Measurements from ENCODE around the gene DACT1. TPM values are rescaled to one million over a fixed set of nuclear protein-coding genes. Genes with fewer than 3 reads are reported as not detected.

The DACT1 gene
- total RNA-seq, 2 donors from 2014 or later, result 0.91 to 1.8 TPM

- Mint-ChIP-seq H3K27ac (no peak overlapping the region), H3K4me1 (peaks cover 11% of the 10 kb centered on the region), H3K36me3 (ENCODE audit: low read depth) (peaks cover 9% of the 10 kb centered on the region), H3K4me3 (peak overlapping the region; percentile 83), H3K27me3 (peaks cover 62% of the 10 kb centered on the region)
- DNase-seq, result no peak
- H3K9me3 ChIP-seq (ENCODE audit: control insufficient read depth, low read length, poor library complexity, severe bottlenecking), result no peaks in the 10 kb centered on the region
- ATAC-seq, result no peak
Observed at GRCh38 chr14:58639842-58640484, 2.2 kb downstream of the DACT1 start.

DNA sequence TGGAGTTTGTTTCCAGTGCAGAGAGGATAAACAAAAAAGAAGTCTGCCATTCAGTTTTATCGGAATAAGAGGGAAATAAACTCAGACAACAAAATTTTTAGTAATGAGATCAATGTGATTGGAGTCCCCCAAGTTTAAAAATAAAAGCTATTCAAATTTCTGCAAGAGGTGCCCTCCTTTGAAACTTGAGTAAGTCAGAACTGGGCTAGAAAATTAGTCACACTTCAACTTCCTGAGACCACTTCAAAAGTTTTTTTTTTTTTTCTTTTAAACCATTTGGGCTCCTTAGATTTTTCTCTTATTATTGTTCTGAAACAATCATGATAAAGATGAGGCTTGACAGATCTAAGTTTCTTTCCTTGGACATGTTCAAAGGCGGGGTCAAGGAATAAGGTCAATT is 3.2 kb downstream of the DACT1 start:
- H3K36me3 Mint-ChIP-seq (ENCODE audit: low read depth), result peaks cover 9% of the 10 kb centered on the region
- no peak overlapping the region for H3K27ac Mint-ChIP-seq
- no peak overlapping the region for H3K4me3 Mint-ChIP-seq
- H3K9me3 ChIP-seq (ENCODE audit: control insufficient read depth, low read length, poor library complexity, severe bottlenecking), result no peaks in the 10 kb centered on the region
- no peak for DNase-seq
- H3K27me3 Mint-ChIP-seq, result peaks cover 56% of the 10 kb centered on the region
- H3K4me1 Mint-ChIP-seq, result peaks cover 9% of the 10 kb centered on the region
- no peak for ATAC-seq

- H3K4me1 Mint-ChIP-seq, result peaks cover 9% of the 10 kb centered on the region
Observed at GRCh38 chr14:58641509-58641908, 3.7 kb downstream of the DACT1 start.

GRCh38 chr14:58643366-58643765 is 5.6 kb downstream of the DACT1 start:
- no peaks in the 10 kb centered on the region for H3K9me3 ChIP-seq (ENCODE audit: control insufficient read depth, low read length, poor library complexity, severe bottlenecking)
- Mint-ChIP-seq H3K4me1 (peaks cover 4% of the 10 kb centered on the region), H3K27ac (no peak overlapping the region), H3K27me3 (peaks cover 43% of the 10 kb centered on the region), H3K36me3 (ENCODE audit: low read depth) (peaks cover 2% of the 10 kb centered on the region), H3K4me3 (no peak overlapping the region)
- no peak for DNase-seq
- ATAC-seq, result no peak

More at GRCh38 chr14:58641509-58641908, 3.7 kb downstream of the DACT1 start:
- ATAC-seq (no peak), DNase-seq (no peak)
- Mint-ChIP-seq H3K27me3 (peaks cover 50% of the 10 kb centered on the region), H3K27ac (no peak overlapping the region), H3K36me3 (ENCODE audit: low read depth) (peaks cover 6% of the 10 kb centered on the region), H3K4me3 (no peak overlapping the region)
- no peaks in the 10 kb centered on the region for H3K9me3 ChIP-seq (ENCODE audit: control insufficient read depth, low read length, poor library complexity, severe bottlenecking)

- Mint-ChIP-seq H3K4me1 (no peaks in the 10 kb centered on the region), H3K36me3 (ENCODE audit: low read depth) (peaks cover 2% of the 10 kb centered on the region), H3K27ac (no peak overlapping the region), H3K27me3 (peaks cover 22% of the 10 kb centered on the region), H3K4me3 (no peak overlapping the region)
- H3K9me3 ChIP-seq (ENCODE audit: control insufficient read depth, low read length, poor library complexity, severe bottlenecking), result no peaks in the 10 kb centered on the region
- DNase-seq (no peak), ATAC-seq (no peak)
Observed at GRCh38 chr14:58645641-58646040, 7.9 kb downstream of the DACT1 start.

DNA sequence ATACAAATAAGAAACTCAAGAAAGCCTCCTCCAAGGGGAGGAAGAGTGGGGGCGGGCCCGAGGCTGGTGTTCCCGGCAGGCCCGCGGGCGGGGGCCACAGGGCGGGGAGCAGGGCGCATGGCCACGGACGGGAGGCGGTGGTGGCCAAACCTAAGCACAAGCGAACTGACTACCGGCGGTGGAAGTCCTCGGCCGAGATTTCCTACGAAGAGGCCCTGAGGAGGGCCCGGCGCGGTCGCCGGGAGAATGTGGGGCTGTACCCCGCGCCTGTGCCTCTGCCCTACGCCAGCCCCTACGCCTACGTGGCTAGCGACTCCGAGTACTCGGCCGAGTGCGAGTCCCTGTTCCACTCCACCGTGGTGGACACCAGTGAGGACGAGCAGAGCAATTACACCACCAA is 8.7 kb downstream of the DACT1 start:
- H3K9me3 ChIP-seq (ENCODE audit: control insufficient read depth, low read length, poor library complexity, severe bottlenecking), result no peaks in the 10 kb centered on the region
- Mint-ChIP-seq H3K4me3 (no peak overlapping the region), H3K36me3 (ENCODE audit: low read depth) (peaks cover 2% of the 10 kb centered on the region), H3K4me1 (no peaks in the 10 kb centered on the region), H3K27ac (no peak overlapping the region), H3K27me3 (peaks cover 17% of the 10 kb centered on the region)
- no peak for ATAC-seq
- no peak for DNase-seq

- Mint-ChIP-seq H3K27me3 (peaks cover 12% of the 10 kb centered on the region), H3K27ac (no peak overlapping the region), H3K4me1 (no peaks in the 10 kb centered on the region), H3K4me3 (no peak overlapping the region), H3K36me3 (ENCODE audit: low read depth) (peaks cover 2% of the 10 kb centered on the region)
- ATAC-seq (no peak), DNase-seq (no peak)
- H3K9me3 ChIP-seq (ENCODE audit: control insufficient read depth, low read length, poor library complexity, severe bottlenecking), result no peaks in the 10 kb centered on the region
Observed at GRCh38 chr14:58647777-58648176, 10.0 kb downstream of the DACT1 start.

DNA sequence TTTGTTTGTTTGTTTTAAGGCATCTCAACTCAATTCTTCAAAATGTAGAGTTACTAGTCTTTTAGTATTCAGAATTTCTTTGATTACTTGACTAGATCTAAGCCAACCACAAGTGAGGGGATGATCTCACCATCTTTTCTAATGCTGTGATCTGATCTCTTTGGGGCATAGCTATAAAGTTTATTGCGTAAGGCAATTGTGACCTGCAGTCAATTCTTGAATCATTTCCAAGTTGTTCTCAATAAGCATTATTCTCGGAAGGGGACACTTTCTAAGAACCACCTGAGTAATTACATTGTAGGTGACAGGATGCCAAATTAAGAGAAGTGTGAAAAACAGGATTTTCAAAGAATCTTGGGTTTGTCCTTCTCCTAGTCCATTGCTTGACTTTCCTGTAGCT is 13.1 kb downstream of the DACT1 start:
- ATAC-seq (no peak), DNase-seq (no peak)
- H3K4me3 Mint-ChIP-seq, result no peak overlapping the region
- H3K27me3 Mint-ChIP-seq, result peaks cover 21% of the 10 kb centered on the region
- no peaks in the 10 kb centered on the region for H3K9me3 ChIP-seq (ENCODE audit: control insufficient read depth, low read length, poor library complexity, severe bottlenecking)
- H3K36me3 Mint-ChIP-seq (ENCODE audit: low read depth), result no peaks in the 10 kb centered on the region
- no peak overlapping the region for H3K27ac Mint-ChIP-seq
- no peaks in the 10 kb centered on the region for H3K4me1 Mint-ChIP-seq

GRCh38 chr14:58656671-58657411 is 19.1 kb downstream of the DACT1 start:
- ATAC-seq (no peak), DNase-seq (no peak)
- no peak overlapping the region for H3K27ac Mint-ChIP-seq
- no peaks in the 10 kb centered on the region for H3K4me1 Mint-ChIP-seq
- peaks cover 22% of the 10 kb centered on the region for H3K27me3 Mint-ChIP-seq
- no peak overlapping the region for H3K4me3 Mint-ChIP-seq
- no peaks in the 10 kb centered on the region for H3K9me3 ChIP-seq (ENCODE audit: control insufficient read depth, low read length, poor library complexity, severe bottlenecking)
- no peaks in the 10 kb centered on the region for H3K36me3 Mint-ChIP-seq (ENCODE audit: low read depth)

GRCh38 chr14:58659061-58659460 is 21.3 kb downstream of the DACT1 start:
- Mint-ChIP-seq H3K4me1 (peaks cover 5% of the 10 kb centered on the region), H3K27ac (no peak overlapping the region), H3K36me3 (ENCODE audit: low read depth) (no peaks in the 10 kb centered on the region), H3K27me3 (peaks cover 23% of the 10 kb centered on the region), H3K4me3 (no peak overlapping the region)
- ATAC-seq (no peak), DNase-seq (no peak)
- no peaks in the 10 kb centered on the region for H3K9me3 ChIP-seq (ENCODE audit: control insufficient read depth, low read length, poor library complexity, severe bottlenecking)

- Mint-ChIP-seq H3K36me3 (ENCODE audit: low read depth) (no peaks in the 10 kb centered on the region), H3K4me3 (no peak overlapping the region), H3K27me3 (peaks cover 19% of the 10 kb centered on the region), H3K27ac (no peak overlapping the region), H3K4me1 (peaks cover 5% of the 10 kb centered on the region)
- ATAC-seq (no peak), DNase-seq (no peak)
- no peaks in the 10 kb centered on the region for H3K9me3 ChIP-seq (ENCODE audit: control insufficient read depth, low read length, poor library complexity, severe bottlenecking)
Observed at GRCh38 chr14:58659846-58660245, 22.1 kb downstream of the DACT1 start.

- DNase-seq (no peak), ATAC-seq (no peak)
- Mint-ChIP-seq H3K4me3 (no peak overlapping the region), H3K27me3 (peaks cover 23% of the 10 kb centered on the region), H3K4me1 (peaks cover 5% of the 10 kb centered on the region), H3K36me3 (ENCODE audit: low read depth) (no peaks in the 10 kb centered on the region), H3K27ac (no peak overlapping the region)
- no peaks in the 10 kb centered on the region for H3K9me3 ChIP-seq (ENCODE audit: control insufficient read depth, low read length, poor library complexity, severe bottlenecking)
Observed at GRCh38 chr14:58660407-58660806, 22.6 kb downstream of the DACT1 start.

DNA sequence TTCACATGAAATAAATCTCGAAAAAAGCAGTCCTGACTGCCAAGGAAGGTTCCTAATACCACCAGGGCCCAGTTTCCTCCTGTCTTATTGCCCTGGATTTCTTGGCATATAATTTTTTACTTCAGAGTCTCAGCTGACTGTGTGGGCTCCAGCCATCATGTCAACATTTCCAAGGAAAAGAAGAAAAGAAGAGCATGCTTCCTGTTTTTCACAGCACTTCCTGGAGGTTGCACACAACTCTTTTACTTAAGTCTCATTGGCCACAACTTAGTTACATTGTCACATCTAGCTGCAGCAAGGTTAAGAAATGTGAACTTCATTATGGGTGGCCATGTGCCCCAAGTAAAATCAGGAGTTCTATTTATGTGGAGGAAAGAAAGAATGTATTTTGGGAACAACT is 24.3 kb downstream of the DACT1 start:
- DNase-seq (no peak), ATAC-seq (no peak)
- peaks cover 23% of the 10 kb centered on the region for H3K27me3 Mint-ChIP-seq
- no peaks in the 10 kb centered on the region for H3K9me3 ChIP-seq (ENCODE audit: control insufficient read depth, low read length, poor library complexity, severe bottlenecking)
- no peaks in the 10 kb centered on the region for H3K36me3 Mint-ChIP-seq (ENCODE audit: low read depth)
- no peak overlapping the region for H3K4me3 Mint-ChIP-seq
- peak overlapping the region; percentile 51 for H3K27ac Mint-ChIP-seq
- peaks cover 5% of the 10 kb centered on the region for H3K4me1 Mint-ChIP-seq

DNA sequence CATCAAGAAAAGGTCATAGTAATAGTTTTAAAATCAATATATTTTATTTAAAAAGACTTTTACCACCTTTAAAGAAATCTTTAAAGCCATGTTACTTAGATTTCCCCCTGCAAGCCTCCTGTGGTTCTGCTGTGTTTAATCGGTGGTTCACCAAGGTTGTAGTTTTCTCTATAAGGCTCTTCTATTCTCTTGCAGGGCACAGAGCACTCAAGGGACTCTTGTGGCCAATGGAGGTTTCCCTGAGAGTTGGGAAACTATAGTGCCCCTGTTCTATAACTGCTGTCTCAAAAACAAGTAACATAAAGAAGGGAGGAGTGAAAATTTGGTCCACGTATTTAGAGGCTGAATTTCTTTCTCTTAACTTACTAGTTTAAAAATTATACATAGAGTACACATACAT is 25.0 kb downstream of the DACT1 start:
- H3K4me1 Mint-ChIP-seq, result peaks cover 5% of the 10 kb centered on the region
- ATAC-seq (no peak), DNase-seq (no peak)
- no peaks in the 10 kb centered on the region for H3K36me3 Mint-ChIP-seq (ENCODE audit: low read depth)
- H3K27me3 Mint-ChIP-seq, result peaks cover 23% of the 10 kb centered on the region
- peak overlapping the region; percentile 51 for H3K27ac Mint-ChIP-seq
- H3K9me3 ChIP-seq (ENCODE audit: control insufficient read depth, low read length, poor library complexity, severe bottlenecking), result no peaks in the 10 kb centered on the region
- no peak overlapping the region for H3K4me3 Mint-ChIP-seq

Data from T-helper 17 cell (primary cell).